ENCODE measurements around the gene FAAP20.

FAAP20 gene

DNA sequence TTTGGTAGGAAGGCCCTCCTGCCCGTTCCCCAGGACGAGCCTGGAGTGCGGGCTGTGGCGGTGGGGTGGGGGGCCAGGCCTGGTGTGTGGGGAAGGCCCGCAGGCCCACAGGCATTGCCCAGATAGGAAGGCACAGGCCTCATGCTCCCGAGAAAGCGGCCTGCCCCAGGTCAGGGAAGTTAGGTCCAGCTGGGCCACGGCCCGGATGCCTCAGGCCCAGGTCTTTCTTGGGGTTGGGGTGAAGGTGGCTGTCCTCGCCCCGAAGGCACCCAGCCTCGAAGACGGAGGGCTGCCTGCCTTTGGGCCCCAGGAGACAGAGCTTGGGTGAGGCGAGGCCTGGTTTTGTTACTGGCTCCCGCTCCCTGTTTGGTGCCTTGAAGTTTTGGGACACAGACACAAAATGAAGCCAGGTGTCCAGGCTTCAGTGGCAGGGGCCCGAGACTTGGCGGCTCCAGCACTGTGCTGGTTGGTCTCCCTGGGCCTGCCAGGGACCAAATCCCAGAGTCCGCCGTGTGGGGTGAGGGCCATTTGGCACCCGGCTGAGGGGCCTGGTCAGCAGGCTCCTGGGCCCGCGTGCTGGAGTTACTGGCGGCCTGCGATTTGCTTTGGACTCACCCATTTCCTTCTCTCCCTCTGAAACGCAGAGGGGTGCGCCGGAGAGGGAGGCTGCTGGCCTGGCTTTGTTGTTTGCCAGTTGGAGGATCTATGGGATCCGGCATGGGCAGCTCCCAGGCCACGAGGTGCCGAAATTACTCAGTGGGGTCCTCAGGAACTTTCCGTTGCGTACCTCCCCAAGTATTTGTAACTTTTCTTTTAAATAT lies 35.5 kb upstream of the FAAP20 start:
- peak; percentile 62 for DNase-seq

DNA sequence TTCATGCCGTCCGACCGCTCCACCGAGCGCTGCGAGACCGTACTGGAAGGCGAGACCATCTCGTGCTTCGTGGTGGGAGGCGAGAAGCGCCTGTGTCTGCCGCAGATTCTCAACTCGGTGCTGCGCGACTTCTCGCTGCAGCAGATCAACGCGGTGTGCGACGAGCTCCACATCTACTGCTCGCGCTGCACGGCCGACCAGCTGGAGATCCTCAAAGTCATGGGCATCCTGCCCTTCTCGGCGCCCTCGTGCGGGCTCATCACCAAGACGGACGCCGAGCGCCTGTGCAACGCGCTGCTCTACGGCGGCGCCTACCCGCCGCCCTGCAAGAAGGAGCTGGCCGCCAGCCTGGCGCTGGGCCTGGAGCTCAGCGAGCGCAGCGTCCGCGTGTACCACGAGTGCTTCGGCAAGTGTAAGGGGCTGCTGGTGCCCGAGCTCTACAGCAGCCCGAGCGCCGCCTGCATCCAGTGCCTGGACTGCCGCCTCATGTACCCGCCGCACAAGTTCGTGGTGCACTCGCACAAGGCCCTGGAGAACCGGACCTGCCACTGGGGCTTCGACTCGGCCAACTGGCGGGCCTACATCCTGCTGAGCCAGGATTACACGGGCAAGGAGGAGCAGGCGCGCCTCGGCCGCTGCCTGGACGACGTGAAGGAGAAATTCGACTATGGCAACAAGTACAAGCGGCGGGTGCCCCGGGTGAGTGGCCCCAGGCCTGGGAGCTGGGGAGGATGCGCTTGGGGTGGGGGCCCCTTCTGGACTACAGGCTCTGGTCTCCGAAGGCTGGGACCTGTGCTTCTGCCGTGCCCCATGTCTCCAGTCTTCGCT lies 34.7 kb upstream of the FAAP20 start:
- peak; percentile 78 for DNase-seq

DNA sequence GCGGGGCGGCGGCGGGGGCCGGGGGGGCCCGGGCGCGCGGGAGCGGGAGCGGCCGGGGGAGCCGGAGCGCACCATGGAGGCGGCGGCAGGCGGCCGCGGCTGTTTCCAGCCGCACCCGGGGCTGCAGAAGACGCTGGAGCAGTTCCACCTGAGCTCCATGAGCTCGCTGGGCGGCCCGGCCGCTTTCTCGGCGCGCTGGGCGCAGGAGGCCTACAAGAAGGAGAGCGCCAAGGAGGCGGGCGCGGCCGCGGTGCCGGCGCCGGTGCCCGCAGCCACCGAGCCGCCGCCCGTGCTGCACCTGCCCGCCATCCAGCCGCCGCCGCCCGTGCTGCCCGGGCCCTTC lies 34.1 kb upstream of the FAAP20 start:
- no peak for DNase-seq

DNA sequence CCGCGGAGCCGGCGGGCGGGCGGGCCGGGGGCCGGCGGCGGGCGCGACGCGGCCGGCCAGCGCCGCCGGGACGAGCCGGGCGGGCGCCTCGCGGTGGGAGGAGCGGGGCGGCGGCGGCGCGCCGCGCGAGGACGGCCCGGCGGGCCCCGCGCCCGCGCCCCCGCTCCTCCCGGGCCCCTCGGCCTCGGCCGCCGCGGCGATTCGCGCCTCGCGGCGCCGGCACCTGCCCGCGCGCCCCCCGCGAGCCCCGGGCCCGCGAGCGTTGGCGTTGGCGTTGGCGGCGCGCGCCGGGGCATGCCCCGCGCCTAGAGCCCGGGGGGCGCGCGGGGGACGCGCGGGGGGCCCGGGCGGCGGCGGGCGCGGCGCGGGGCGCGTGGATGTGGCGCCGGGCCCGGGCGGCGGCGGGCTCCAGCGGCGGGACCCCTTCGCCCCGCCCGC lies 33.6 kb upstream of the FAAP20 start, which contains the start of gene SKI:
Gene SKI (plus strand): TSS at position 163 of the 438 bp plus-strand sequence. CDS start 448 bp downstream, outside the sequence.
- DNase-seq: no peak

DNA sequence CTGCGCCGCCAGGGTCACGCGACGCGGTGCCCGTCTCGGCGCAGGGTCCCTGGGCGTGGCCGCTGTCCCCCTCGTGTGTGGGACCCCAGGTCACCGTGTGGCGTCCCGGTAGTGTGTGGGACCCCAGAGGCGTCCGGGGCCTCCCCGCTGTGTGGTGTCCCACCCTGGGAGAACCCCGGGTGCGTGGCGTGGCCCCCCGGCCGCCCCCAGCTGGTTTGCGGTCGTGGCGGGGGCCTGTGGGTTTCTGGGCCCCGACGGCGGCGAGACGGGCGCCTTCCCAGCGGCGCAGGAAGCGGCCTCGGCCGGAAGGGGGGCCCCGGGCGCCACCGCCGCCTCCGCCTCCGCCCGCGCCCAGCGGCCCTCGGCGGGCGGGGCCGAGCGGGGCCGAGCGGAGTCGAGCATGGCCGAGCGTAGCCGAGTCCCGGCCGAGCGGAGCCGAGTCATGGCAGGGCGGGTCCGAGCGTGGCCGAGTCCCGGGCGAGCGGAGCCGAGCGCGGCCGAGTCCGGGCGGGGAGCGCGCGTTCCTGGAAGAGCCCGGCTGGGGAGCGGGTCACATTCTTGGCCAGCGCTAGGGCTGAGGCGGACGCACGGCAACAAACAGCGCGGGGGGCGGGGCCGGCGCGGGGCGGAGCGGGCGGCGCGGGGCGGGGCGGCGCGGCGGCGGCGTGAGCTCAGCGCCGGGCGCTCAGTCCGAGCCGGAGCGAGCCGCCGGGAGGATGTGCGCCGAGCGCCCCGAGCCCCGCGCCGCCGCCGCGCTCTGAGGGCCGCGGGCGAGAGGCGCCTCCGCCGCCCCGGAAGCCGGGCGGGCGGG lies 33.0 kb upstream of the FAAP20 start:
- DNase-seq: peak; percentile 99

DNA sequence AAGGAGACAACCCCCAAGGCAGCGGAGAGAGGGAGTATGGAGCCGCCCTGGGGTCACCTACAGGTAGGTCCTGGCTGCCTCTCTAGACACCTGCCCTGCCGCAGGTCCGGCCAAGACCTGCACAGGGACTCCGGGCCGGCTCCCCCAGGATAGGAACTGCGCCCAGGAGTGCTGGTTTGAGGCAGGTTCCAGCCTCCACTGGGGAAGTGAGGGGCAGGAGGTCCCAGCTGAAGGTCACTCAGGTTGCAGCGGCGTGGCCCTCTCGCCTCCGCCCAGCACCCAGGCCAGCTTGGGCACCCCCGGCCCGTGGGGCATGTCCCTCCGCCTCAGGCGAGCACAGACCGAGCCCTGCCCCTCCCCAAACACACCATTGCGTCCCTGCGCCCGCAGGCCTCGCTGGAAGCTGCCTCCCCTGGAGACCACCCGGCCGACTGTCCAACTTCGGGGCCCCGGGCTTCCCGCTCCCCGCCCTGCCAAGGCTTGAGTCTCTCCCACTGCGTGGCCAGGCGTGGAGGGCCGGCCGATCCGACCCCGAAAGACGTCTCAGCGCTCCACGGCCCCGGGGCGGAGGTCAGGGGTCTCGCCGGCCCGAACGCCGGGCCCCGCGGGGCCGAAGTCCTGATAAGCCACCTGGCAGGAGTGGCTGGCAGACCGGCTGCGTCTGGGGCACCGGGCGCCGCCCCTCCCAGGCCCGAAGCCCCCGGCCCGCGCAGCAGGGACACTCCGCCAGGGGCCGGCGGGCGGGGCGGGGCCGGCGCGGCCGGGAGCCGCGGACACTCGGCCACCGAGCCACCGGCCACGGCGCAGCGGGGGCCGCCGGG lies 32.2 kb upstream of the FAAP20 start:
- peak; percentile 46 for DNase-seq

DNA sequence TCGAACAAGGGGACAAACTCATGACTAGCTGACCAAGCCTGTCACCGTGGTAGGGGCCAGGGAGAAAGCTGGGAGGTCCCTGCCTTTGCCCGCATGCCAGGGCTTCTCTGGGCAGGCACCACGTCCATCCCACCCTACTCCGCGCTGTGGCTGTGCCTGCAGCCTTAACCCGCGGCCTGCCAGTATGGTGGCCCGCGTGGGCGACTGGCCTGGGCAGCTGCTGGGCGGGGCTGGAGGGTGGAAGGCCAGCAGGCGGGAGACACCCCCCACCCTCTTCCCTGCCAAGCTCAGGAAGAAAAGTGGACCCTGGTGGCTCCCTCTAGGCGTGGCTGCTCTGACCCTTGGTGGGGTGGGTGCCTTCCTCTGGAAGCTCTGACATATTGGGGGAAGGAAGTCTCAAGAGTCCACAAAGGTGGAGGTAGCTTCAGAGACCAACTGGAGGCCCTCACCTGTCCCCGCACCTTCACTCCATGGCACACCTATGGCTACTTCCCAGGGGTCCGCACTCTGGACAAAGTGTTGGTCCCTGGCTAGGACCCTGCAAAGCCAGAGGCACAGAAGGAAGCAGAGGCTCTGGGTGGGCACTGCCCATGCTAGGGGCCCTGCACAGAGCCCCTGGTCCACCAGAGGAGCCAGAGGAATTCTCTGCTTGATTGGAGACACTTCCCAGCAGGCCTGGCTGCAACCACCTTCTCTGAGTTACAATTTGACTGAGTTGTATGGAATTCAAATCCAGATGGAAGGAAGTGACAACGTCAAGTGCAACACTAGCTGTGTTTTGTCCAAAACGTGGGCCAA lies 30.3 kb upstream of the FAAP20 start:
- no peak for DNase-seq

DNA sequence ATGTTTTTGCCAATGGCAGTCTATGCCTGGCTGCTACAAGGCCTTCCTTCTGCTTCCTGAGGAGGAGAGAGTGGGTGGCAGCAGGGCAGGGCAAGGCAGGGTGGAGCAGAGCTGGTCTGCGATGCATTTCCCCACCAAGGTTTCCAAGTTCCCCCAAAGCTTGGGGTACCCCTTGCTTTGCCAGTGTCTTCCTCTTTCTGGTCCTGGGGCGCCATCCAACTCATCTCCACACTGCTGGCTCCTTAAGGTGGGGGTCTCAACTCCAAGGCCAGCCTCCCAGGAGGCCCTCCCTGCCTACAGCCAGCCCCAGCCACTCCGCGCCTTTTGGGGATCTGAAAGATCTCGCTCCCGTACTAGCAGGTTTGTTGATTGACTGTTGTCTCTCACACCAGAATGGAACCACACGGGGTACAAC lies 29.6 kb upstream of the FAAP20 start:
- DNase-seq: no peak

DNA sequence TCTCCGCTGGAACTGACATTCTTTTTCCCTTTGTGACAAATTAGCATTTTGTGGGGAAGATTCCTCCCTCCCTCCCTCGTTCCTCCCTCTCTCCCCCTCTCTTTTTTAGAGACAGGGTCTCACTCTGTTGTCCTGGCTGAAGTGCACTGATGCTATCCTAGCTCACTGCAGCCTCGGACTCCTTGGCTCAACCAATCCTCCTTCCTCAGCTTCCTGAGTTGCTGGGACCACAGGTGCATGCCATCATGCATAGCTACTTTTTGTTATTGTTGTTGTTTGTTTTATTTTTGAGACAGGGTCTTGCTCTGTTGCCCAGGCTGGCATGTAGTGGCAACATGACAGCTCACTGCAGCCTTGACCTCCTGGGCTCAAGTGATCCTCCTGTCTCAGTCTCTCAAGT lies 26.7 kb upstream of the FAAP20 start:
- DNase-seq: no peak

DNA sequence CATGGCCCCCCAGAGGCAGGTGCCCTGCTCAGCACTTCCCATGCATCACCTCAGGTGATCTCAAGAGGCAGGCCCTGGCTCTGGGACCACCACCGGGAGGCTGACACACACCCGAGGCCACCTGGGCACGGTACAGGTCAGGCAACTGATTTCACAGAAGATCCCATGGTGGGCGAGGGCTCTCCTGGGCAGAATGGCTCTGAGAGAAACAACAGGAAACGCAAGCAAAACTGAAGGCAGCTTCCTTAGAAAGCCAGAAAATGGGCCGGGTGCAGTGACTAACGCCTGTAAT lies 22.1 kb upstream of the FAAP20 start:
- DNase-seq: no peak

DNA sequence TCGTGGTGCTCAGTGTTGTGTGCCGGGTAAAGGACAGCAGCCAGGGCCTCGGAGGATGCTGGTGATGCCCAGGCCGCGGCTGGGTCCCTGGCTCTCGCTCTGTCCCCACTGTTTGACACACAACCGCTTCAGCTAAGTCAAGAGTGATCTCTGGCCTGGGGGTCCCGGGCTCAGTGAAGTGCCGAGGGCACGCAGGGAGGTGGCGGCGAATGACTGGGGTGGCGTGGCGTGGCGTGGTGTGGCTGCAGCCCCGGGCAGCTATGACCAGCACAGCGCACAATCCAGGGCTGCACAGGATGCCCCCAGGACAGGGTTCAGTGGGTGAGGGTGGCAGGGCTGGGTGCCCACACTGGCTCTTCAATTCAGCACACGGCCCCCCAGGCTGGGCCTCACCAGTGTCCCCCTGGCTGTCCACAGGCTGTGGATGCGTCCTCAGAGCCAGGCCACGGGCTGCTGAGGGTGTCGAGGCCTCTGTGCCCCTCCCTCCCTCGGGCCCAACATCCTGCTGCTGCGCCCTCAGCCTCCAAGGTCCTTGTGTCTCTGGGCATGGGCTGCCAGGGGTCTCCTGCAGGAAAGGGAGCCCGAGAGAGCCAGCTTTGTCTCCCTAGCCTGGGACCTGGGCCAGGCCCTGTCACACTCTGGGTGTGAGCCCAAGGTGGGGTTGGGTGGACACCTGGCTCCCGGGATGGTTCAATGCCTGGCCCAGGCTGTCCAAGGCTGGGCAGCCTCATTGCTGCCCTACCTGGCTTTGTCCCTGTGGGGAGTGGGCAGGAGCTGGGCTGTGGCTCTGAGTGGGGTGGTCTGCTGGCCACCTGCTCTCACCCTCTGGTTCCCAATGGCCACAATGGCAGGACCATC lies 21.6 kb upstream of the FAAP20 start:
- no peak for DNase-seq

DNA sequence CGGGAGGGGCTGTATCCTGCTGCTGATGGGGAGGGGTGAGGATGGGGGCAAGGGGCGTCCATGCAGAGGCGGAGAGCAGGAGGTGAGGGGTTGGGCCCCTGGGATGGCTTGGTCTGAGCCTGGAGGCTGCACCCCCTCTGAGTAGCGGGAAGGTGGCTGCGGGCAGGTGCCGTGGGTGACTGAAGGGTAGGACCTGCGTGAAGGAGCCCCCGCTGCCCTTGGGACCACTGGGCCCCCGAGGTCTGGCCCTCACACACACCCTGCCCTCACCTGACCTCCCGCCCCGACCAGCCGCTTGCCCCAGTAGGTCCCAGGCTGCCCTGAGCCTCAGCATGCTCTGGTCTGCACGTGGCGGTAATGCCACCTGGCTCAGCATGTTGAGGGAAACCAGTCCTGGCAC lies 20.8 kb upstream of the FAAP20 start:
- DNase-seq: no peak

DNA sequence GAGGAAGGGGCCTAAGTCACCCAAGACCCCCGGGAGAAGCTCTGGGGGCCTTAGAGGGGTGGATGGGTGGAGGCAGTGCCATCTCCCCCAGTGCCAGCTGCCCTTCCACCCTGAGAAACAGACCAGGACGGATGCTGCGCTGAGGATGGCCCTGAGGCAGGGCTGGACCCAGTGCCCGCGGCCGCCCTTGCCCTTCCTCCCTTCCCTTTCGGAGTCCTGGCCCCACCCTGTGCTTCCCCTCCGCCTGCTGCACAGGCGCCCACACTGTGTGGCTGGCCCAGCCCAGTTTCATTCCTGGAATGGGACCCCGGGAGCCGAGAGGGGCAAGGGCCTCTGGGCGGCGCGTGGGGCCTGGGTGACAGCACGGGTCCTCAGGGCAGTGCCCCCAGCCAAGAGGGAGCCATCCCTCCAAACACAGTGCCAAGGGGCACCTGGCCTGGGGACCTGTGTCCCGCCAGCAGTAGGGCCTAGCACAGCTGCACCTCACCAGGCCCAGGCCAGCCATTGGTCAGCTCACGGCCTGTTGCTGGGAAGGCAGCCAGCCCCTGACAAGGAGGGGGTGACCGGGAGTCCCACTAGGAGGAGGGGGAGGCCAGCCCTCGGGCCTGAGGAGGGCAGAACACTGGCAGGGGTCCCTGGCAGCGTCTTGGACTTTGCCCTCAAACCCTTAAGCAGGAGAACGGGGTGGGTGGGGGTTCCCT lies 20.1 kb upstream of the FAAP20 start:
- DNase-seq: no peak

DNA sequence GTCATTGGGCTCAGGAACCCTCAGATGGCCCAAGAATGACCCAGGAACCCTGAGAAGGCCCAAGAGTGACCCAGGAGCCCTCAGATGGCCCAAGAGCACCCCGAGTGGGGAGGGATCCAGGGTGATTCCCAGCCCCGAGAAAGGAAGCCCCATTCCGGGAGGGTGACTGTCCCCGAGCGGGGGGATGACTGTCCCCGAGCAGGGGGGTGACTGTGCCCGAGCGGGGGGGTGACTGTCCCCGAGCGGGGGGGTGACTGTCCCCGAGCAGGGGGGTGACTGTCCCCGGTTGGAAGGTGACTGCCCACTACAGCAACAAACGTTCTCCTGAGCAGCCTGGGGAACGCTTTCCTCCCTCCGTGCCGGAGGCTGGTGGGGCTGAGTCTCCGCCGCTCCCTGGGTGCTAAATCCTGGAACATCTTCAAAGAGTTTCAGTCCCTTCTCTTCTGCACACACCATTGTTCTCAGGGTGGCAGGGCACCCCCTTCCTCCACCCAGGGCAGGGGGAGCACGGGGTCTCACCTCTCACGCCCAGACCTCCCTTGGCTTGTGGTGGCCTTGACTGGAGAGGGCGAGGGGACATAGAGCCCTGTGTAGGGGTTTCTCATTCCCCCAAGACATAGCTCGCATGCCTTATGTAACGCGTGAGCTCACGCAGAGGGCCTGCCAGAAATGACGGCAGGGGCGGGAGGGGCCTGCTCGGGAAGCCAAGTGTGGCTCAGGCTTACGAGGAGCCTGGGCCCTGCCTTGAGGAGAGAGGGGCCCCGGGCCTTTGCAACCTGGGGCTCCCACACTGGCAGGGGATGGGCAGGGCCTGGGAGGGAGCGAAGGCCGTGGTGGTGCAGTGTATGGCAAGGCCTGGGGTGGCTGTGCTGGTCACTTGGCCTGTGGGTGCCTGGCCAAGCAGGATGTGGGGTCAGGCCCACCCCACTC lies 19.3 kb upstream of the FAAP20 start:
- DNase-seq: peak; percentile 82

DNA sequence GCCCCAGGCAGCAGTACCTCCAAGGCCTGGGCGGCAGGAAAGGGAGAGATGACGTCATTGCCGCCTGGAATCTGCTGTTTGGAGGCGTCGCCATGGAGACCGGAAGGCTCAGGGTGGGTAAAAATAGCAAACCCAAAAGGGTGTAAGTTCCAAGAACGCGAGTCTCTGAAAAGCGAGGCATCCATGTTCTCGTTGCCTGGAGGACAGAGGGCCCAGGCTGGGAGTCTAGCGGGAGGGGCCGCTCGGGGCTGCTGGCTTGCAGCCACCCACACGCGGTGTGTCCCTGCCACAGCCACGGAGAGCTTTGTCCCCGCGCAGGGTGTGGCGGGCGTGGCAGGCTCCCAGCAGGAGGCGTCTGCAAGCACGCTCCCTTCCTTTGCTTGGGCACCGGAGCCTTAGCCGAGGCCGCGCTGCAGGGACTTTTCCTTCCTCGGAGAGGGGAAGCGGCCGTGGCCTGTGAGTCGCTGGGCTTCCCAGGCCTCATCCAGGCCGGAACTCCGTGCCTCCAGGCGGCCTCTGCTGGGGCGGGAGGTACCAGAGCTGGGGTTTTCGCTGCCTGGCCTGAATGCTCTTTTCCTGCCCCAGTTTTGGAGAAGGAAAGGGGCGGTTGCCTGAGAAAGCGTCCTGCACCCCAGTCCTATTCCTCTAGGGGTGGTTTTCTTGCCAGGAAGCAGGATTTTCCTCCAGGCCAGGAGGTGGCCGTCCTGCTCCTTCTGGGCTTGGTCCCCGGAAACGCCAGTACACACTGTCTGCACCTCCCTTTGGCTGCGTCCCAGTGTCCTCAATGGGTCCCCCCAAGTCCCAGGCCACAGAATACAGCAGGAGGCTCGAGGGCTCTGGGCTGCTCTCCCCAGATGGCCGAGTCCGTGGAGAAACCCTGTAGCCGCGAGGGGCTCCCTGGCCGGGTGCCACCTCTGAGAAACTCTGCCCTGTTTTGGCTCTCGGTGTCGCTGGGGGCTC lies 18.2 kb upstream of the FAAP20 start:
- peak; percentile 97 for DNase-seq

DNA sequence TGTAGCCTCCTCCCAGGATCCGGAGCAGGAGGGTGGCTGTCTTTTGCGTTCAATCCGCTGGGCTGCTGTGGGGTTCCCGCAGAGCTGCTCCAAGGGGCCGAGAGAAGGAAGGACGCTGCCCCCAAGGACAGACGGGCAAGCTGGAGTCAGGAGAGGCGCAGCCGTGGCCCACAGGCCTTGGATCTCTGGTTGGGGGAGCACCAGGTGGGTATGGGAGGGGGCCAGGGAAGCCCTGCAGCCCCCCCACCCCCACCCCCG lies 17.6 kb upstream of the FAAP20 start:
- DNase-seq: no peak

DNA sequence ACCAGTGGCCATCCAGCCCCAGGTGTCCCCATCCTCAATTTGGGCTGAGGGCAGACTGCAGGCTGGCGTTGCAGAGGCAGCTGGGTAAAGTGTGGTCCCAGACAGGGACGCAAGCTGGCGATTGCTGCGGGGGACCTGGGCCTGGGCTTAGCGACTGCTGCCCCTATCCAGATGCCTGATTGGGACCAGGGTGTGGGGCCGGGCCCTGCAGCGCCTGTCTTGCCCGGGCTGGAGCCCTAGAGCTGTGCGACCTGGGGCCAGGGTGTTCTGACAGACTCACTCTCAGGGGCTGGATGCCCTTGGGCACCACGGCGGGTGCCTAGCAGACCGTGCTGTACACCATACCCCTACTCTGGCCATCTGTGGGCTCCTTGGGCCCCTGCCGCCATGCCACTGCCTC lies 16.2 kb upstream of the FAAP20 start:
- DNase-seq: no peak

DNA sequence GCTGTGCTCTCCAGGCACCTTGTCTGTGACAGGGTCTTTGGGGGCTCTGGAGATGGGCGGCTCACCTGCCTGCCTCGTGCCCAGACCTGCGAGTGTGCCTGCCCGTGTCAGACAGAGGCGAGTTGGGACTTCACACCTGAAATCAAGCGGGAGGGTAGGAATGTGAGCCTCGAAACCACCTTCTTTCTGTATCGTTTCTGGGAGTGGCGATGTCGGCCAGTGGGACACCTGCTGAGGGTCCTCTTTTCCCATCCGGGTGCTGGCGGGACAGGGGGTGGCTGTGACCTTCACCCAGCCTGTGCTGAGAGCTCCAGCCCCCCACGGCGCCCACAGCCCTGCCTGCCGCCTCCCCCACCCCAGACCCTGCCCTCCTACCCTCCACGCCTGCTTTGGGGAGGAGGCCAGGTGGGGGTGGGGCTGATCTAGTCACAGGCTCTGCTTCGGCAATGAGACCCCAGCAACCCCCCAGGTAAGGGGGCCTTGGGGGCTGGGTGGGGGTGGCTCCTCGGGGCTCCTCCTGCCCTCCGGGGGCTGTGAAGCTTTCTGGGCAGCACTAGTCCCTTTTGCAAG lies 15.6 kb upstream of the FAAP20 start:
- no peak for DNase-seq

All from eye (tissue), 1 donor.